Stimulated activated naive B cell treated with anti-CD40 and anti-IgM and Interleukin-4, amounts not matched to agents 10 μg/mL and 1 μg/mL and 100 μg/mL, for 72 hours (primary cell): ENCODE measurements around the gene TRIP10.
A peak's percentile ranks its signal among the peaks of the same experiment; 100 is the strongest.
"Not testable (repeated sequence)": the region's sequence is repeated elsewhere in the genome, so short reads cannot be mapped to it uniquely, and the experiment has no call there.

Experiments
- ATAC-seq, 2 donors: fragments of 150-1000 bp; cut with Tn5 transposase; replicated peaks; 2 replicates each; pipeline ENCODE4 v1.10.0; 2021; ENCODE audit warnings: moderate library complexity in 1 of 2
- DNase-seq: peaks from one replicate; pipeline ENCODE4 v3.0.0; 2021
- H3K27ac Mint-ChIP-seq: one replicate; pipeline ENCODE4 v1.8.0; 2022; ENCODE audit warnings: mild to moderate bottlenecking, mixed read lengths
- H3K27me3 Mint-ChIP-seq, 2 donors: one replicate each; pipeline ENCODE4 v1.8.0; 2022; ENCODE audit warnings: mixed read lengths in 2 of 2
- H3K36me3 Mint-ChIP-seq, 2 donors: one replicate each; pipeline ENCODE4 v1.8.0; 2022; ENCODE audit warnings: mixed read lengths in 2 of 2, mild to moderate bottlenecking in 1 of 2
- H3K4me1 Mint-ChIP-seq, 2 donors: one replicate each; pipeline ENCODE4 v1.8.0; 2022; ENCODE audit warnings: mixed read lengths in 2 of 2, mild to moderate bottlenecking in 1 of 2
- H3K4me3 Mint-ChIP-seq, 2 donors: one replicate each; pipeline ENCODE4 v1.8.0; 2022; ENCODE audit warnings: mild to moderate bottlenecking in 2 of 2, mixed read lengths in 2 of 2, moderate library complexity in 1 of 2
- H3K9me3 Mint-ChIP-seq, 2 donors: one replicate each; pipeline ENCODE4 v1.8.0; 2022; ENCODE audit warnings: mixed read lengths in 2 of 2, mild to moderate bottlenecking in 1 of 2

TRIP10 gene

DNA sequence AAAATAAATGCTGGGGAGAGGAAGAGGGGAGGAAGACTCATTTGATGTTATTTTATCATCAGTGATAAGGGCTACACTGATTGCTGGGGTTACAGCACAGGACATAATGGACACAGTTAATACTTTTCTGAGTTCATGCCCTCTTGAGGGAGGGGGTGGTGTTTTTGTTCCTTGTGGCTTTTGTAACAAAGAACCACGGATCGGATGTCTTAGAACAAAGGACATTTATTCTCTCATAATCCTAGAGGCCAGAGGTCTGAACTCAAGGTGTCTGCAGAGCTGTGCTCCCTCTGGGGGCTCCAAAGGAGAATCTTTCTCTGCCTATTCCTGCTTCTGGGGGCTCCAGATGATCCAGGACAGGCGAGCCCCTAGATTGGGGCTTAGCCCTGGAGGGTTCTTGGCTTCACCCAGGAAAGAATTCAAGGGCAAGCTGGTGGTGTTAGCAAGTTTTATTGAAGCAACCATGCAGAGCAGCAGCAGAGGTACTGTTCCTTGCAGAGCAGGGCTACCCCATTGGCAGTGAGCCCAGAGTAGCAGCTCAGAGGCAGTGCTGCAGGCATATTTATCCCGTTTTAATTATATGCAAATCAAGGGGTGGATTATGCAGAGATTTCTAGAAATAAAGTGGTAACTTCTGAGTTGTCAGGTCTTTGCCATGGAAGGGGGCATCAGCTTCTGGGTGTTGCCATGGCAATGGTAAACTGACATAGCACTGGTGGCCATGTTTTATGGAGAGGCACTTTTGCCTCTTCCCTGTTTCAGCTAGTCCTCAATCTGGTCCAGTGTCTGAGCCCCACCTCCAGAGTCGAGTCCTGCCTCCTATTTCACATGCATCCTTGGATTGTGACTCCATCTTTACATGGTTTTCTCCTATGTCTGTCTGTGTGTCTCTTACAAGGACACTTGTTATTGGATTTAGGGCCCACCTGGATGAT is 51.0 kb downstream of the TRIP10 start:
- Mint-ChIP-seq H3K4me3 (no peak overlapping the region), H3K9me3 (peaks cover 1 to 6% of the 10 kb centered on the region in 2 donors), H3K27me3 (no peaks in the 10 kb centered on the region), H3K36me3 (peaks cover 35 to 66% of the 10 kb centered on the region in 2 donors), H3K4me1 (peaks cover 35 to 37% of the 10 kb centered on the region in 2 donors), H3K27ac (no peak overlapping the region)
- ATAC-seq (no peak), DNase-seq (no peak)

DNA sequence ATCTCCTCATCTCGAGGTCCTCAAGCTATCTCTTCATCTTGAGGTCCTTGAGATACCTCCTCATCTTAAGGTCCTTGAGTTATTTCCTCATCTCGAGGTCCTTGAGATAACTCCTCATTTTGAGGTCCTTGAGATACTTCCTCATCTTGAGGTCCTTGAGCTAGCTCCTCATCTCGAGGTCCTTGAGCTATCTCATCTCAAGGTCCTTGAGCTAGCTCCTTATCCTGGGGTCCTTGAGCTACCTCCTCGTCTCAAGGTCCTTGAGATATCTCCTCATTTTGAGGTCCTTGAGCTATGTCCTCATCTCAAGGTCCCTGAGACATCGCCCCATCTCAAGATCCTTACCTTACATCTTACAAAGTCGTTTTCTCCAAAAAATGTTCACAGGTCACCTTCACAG is 51.8 kb downstream of the TRIP10 start:
- Mint-ChIP-seq H3K9me3 (peaks cover 1 to 6% of the 10 kb centered on the region in 2 donors), H3K27me3 (no peaks in the 10 kb centered on the region), H3K36me3 (peaks cover 35 to 67% of the 10 kb centered on the region in 2 donors), H3K27ac (peak overlapping the region; percentile 16), H3K4me3 (no peak overlapping the region), H3K4me1 (peaks cover 29 to 41% of the 10 kb centered on the region in 2 donors)
- ATAC-seq (no peak), DNase-seq (no peak)

DNA sequence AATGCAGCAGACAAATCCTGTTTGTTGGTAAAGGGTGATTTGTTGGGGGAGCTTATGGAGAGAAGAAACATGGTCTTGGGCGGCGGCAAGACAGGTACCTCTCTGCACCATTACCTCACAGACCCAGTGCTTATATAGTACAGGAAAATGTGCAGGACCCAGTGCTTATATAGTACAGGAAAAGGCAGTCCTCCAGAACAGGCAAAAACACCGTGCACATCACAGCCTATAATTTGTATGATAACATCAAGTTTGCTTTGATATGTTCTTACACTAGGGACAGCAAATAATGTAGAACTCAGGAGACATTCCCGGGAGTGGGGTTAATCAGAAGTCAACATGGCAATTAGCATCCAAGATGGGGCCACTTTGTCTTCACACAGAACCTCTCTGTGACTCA is 53.9 kb downstream of the TRIP10 start:
- H3K36me3 Mint-ChIP-seq, result peaks cover 34 to 66% of the 10 kb centered on the region in 2 donors
- H3K27ac Mint-ChIP-seq, result no peak overlapping the region
- ATAC-seq (no peak), DNase-seq (no peak)
- H3K9me3 Mint-ChIP-seq, result peaks cover 1 to 6% of the 10 kb centered on the region in 2 donors
- H3K27me3 Mint-ChIP-seq, result no peaks in the 10 kb centered on the region
- no peak overlapping the region for H3K4me3 Mint-ChIP-seq
- H3K4me1 Mint-ChIP-seq, result peaks cover 42 to 46% of the 10 kb centered on the region in 2 donors

DNA sequence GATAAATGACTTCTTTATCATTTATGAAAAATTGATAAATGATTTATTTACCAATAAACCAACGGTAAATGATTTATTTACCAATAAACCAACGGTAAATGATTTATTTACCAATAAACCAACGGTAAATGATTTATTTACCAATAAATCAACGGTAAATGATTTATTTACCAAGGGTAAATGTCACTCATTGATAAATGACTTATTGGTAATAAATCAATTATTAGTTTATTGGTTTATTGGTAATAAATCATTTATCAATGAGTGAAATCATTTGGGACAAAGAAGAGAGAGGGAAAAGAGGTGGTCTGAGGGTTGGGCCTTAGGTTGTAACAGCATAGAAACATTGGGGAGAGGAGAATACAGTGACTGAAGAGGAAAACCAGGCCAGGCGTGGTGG is 54.5 kb downstream of the TRIP10 start:
- Mint-ChIP-seq H3K9me3 (peaks cover 1 to 6% of the 10 kb centered on the region in 2 donors), H3K4me1 (peaks cover 46 to 47% of the 10 kb centered on the region in 2 donors), H3K36me3 (peaks cover 34 to 65% of the 10 kb centered on the region in 2 donors), H3K27me3 (no peaks in the 10 kb centered on the region), H3K4me3 (no peak overlapping the region), H3K27ac (no peak overlapping the region)
- no peak for DNase-seq
- no peak for ATAC-seq

DNA sequence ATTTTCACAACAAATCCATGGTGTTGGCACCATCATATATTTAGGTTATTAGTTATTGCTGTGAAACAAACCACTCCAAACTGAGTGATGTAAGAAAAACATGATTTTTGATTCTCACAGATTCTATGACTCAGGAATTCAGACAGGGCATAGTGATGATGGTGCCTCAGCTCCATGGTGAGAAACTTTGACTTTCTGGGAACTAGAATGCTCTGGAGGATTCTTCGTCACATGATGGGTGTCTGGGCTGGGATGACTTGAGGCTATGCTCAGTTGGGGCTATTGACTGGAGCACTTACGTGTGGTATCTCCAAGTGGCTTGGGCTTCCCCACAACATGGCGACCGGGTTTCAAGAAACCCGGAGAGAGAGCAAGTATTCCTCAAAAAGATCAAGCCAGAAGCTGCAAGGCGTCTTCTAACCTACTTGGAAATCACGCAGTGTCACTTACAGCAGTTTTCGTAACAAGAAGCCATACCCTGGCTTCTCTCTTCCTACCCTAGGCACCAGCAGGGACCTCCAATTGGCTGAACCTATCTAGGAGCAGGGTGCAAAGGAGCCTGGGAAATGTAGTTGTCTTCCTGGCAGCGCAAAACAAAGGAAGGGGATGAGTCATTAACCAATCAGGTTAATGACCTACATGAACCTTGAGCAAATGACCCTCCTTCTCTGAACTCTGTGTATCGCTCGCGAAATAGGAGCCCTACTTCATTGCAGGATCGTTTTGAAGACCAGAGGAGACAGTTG is 55.4 kb downstream of the TRIP10 start:
- no peak for ATAC-seq
- Mint-ChIP-seq H3K4me1 (peaks cover 49 to 51% of the 10 kb centered on the region in 2 donors), H3K4me3 (no peak overlapping the region), H3K27me3 (no peaks in the 10 kb centered on the region), H3K36me3 (peaks cover 32 to 68% of the 10 kb centered on the region in 2 donors), H3K27ac (no peak overlapping the region), H3K9me3 (peaks cover 1 to 6% of the 10 kb centered on the region in 2 donors)
- DNase-seq, result no peak

DNA sequence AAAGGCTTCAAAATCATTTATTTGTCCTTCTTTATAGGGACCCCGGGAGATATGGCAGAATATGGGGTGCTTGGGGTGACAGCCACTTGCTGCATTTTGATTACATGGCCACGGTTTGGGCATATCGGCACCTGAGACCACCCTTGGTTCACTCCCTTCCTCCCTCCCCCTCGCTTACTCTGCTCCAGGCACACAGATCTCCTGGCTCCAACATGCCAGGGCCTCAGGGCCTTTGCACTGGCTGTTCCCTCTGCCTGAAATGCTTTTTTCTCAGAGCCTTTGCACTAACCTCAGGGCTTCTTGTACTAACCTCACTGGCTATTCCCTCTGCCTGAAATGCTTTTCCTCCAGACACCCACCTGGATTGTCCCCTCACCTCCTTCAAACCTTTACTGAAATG is 56.8 kb downstream of the TRIP10 start:
- no peak for ATAC-seq
- peaks cover 32 to 70% of the 10 kb centered on the region in 2 donors for H3K36me3 Mint-ChIP-seq
- no peak overlapping the region for H3K4me3 Mint-ChIP-seq
- H3K9me3 Mint-ChIP-seq, result peaks cover 1 to 6% of the 10 kb centered on the region in 2 donors
- no peaks in the 10 kb centered on the region for H3K27me3 Mint-ChIP-seq
- H3K27ac Mint-ChIP-seq, result no peak overlapping the region
- H3K4me1 Mint-ChIP-seq, result peaks cover 60 to 62% of the 10 kb centered on the region in 2 donors
- no peak for DNase-seq

DNA sequence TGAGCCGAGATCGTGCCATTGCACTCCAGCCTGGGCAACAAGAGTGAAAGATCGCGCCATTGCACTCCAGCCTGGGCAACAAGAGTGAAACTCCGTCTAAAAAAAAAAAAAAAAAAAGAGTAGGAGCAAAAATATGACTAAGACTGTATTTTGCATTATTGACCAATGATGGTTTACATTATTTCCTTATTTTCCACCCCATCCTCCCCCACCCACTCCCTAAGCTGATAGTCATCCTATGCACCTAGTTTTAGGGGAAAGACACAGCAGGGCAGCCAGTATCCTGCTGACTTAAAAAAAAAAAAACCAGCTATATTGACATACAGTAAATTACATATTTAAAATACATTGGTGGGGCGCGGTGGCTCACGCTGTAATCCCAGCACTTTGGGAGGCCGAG is 58.2 kb downstream of the TRIP10 start:
- peaks cover 1 to 6% of the 10 kb centered on the region in 2 donors for H3K9me3 Mint-ChIP-seq
- no peak for DNase-seq
- H3K27ac Mint-ChIP-seq, result peak overlapping the region; percentile 34
- no peak overlapping the region for H3K4me3 Mint-ChIP-seq
- no peaks in the 10 kb centered on the region for H3K27me3 Mint-ChIP-seq
- H3K4me1 Mint-ChIP-seq, result peaks cover 58 to 59% of the 10 kb centered on the region in 2 donors
- no peak for ATAC-seq
- peaks cover 20 to 60% of the 10 kb centered on the region in 2 donors for H3K36me3 Mint-ChIP-seq

DNA sequence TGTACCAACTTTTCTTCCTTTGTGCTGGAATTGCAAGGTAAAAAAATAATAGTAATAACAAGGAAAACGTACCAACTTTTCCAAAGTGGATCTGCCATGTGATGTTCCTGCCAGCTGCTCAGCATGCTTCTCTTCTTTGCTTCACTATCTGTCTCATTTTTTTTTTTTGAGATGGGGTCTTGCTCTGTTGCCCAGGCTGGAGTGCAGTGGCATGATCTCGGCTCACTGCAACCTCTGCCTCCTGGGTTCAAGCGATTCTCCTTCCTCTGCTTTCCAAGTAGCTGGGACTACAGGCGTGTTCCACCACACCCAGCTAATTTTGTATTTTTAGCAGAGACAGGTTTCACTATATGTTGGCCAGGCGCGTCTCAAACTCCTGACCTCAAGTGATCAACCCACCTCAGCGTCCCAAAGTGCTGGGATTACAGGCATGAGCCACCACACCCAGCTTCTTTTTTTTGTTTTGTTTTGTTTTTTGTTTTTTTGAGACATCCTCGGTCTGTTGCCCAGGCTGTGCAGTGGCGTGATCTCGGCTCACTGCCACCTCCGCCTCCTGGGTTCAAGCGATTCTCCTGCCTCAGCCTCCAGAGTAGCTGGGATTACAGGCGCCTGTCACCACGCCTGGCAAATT is 60.8 kb downstream of the TRIP10 start:
- H3K27ac Mint-ChIP-seq, result peak overlapping the region; percentile 99
- H3K9me3 Mint-ChIP-seq, ATAC-seq, H3K27me3 Mint-ChIP-seq, DNase-seq: not testable (repeated sequence)
- peak overlapping the region in 1 of 2 donors; percentile 97 for H3K4me3 Mint-ChIP-seq
- H3K36me3 Mint-ChIP-seq, result peaks cover 4 to 41% of the 10 kb centered on the region in 2 donors
- H3K4me1 Mint-ChIP-seq, result peaks cover 59 to 75% of the 10 kb centered on the region in 2 donors

DNA sequence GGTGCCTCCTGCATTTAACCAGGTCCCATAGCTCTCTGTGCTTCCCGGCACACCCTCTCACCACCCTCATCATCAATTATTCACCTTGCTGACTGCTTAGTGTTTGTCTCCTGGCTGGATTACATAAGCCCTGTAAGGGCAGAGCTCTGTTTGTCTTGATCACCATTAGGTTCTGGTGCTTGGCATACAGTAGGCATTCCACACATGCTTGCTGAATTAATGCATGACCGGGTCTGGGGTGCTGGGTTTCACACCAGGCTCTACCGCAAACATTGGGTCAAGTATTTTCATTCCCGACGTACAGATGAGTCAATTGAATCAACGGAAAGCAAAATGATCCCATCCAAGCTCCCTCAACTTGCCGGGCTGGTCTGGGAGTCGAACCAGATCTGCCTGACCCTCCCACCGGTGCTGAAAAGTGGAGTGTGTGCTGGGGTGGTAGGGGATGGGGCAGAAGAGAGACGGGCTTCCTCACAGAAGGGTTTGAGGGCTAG is 61.6 kb downstream of the TRIP10 start:
- ATAC-seq (no peak), DNase-seq (no peak)
- Mint-ChIP-seq H3K4me1 (peaks cover 55 to 78% of the 10 kb centered on the region in 2 donors), H3K4me3 (peak overlapping the region; percentile 89 to 97), H3K9me3 (no peaks in the 10 kb centered on the region), H3K27me3 (no peaks in the 10 kb centered on the region), H3K36me3 (peaks cover 2 to 33% of the 10 kb centered on the region in 2 donors), H3K27ac (peak overlapping the region; percentile 99)
